ENCODE results near the gene SERTAD2. TPM values are rescaled to one million over a fixed set of nuclear protein-coding genes. Genes with fewer than 3 reads are reported as not detected.

The SERTAD2 gene
- total RNA-seq, 4 donors from 2014 or later = 19.5 to 54.0 (median 20.8) TPM

- H3K27ac ChIP-seq = no peak overlapping the region
- intact Hi-C loops (cut with DNase I) = no loop called here
- no peak for TF ChIP-seq CTCF (IDR thresholded peaks at IDR 0.05)
- TF ChIP-seq POLR2A (IDR thresholded peaks at IDR 0.05) = no peak
- no peaks in the 10 kb centered on the region for H3K9me3 ChIP-seq
- no peaks in the 10 kb centered on the region for H3K36me3 ChIP-seq
- H3K4me1 ChIP-seq = peaks cover 3 to 33% (median 7%) of the 10 kb centered on the region in 3 donors
- H3K4me3 ChIP-seq = no peak overlapping the region
- no peak for DNase-seq
- no peaks in the 10 kb centered on the region for H3K27me3 ChIP-seq
- WGBS, 2 donors = 83 to 84% methylated on average over 2 of the region's 2 CpGs
Observed at GRCh38 chr2:64657411-64657810, 3.7 kb upstream of the SERTAD2 start.

GRCh38 chr2:64656379-64656778 is 2.7 kb upstream of the SERTAD2 start:
- no peak for TF ChIP-seq POLR2A (IDR thresholded peaks at IDR 0.05)
- no peak for TF ChIP-seq CTCF (IDR thresholded peaks at IDR 0.05)
- intact Hi-C loops (cut with DNase I) = no loop called here
- no peak overlapping the region for H3K4me3 ChIP-seq
- DNase-seq = no peak
- H3K27me3 ChIP-seq = no peaks in the 10 kb centered on the region
- H3K36me3 ChIP-seq = no peaks in the 10 kb centered on the region
- peaks cover 8 to 36% (median 13%) of the 10 kb centered on the region in 3 donors for H3K4me1 ChIP-seq
- H3K9me3 ChIP-seq = no peaks in the 10 kb centered on the region
- no peak overlapping the region for H3K27ac ChIP-seq
- WGBS, 2 donors = 94% methylated on average over 2 of the region's 2 CpGs

GRCh38 chr2:64655873-64656272 is 2.2 kb upstream of the SERTAD2 start:
- H3K4me3 ChIP-seq = no peak overlapping the region
- peak overlapping the region in 2 of 4 donors; percentile 41 to 98 for H3K27ac ChIP-seq
- TF ChIP-seq POLR2A (IDR thresholded peaks at IDR 0.05) (no peak), CTCF (IDR thresholded peaks at IDR 0.05) (no peak)
- no peaks in the 10 kb centered on the region for H3K27me3 ChIP-seq
- H3K36me3 ChIP-seq = no peaks in the 10 kb centered on the region
- no peak for DNase-seq
- no peaks in the 10 kb centered on the region for H3K9me3 ChIP-seq
- H3K4me1 ChIP-seq = peaks cover 8 to 36% (median 16%) of the 10 kb centered on the region in 3 donors
- intact Hi-C loops (cut with DNase I) = no loop called here
- 61% methylated on average over 3 of the region's 3 CpGs for WGBS, 2 donors

GRCh38 chr2:64655018-64655664 is 1.4 kb upstream of the SERTAD2 start:
- WGBS, 2 donors = 34 to 35% methylated on average over 7 of the region's 7 CpGs
- no peaks in the 10 kb centered on the region for H3K9me3 ChIP-seq
- H3K4me3 ChIP-seq = peak overlapping the region in 3 of 4 donors; percentile 90 to 98 (median 96)
- H3K27ac ChIP-seq = peak overlapping the region in 3 of 4 donors; percentile 98 to 100 (median 100)
- H3K36me3 ChIP-seq = no peaks in the 10 kb centered on the region
- DNase-seq = no peak
- peaks cover 15 to 42% (median 21%) of the 10 kb centered on the region in 3 donors for H3K4me1 ChIP-seq
- intact Hi-C loops (cut with DNase I) = no loop called here
- no peaks in the 10 kb centered on the region for H3K27me3 ChIP-seq
- TF ChIP-seq POLR2A (IDR thresholded peaks at IDR 0.05) (no peak), CTCF (IDR thresholded peaks at IDR 0.05) (peak in 2 of 6 experiments; percentile 23 to 38)

- H3K27ac ChIP-seq = peak overlapping the region; percentile 98 to 100 (median 100)
- WGBS, 2 donors = 1 to 2% methylated on average over 6 to 27 of the region's 70 CpGs
- peak; percentile 45 for DNase-seq
- H3K4me1 ChIP-seq = peaks cover 15 to 51% (median 29%) of the 10 kb centered on the region in 3 donors
- intact Hi-C loops (cut with DNase I) = loop anchor here (5.0 kb wide), 2 partner anchors 98 to 208 kb away; no protein-coding TSS in a partner anchor
- no peaks in the 10 kb centered on the region for H3K27me3 ChIP-seq
- H3K36me3 ChIP-seq = no peaks in the 10 kb centered on the region
- H3K4me3 ChIP-seq = peak overlapping the region; percentile 90 to 98 (median 97)
- no peaks in the 10 kb centered on the region for H3K9me3 ChIP-seq
- TF ChIP-seq CTCF (IDR thresholded peaks at IDR 0.05) = peak in 3 of 6 experiments; percentile 3 to 17 (median 5)
- peak in 3 of 4 donors; percentile 62 to 92 (median 82) for TF ChIP-seq POLR2A (IDR thresholded peaks at IDR 0.05)
Observed at GRCh38 chr2:64654063-64654811, 524 bp upstream of the SERTAD2 start.
